Astrocyte of the cerebellum (primary cell): Measurements from ENCODE around the gene PXDN.

Experiments used
- DNase-seq: peaks from one replicate; pipeline ENCODE4 v3.0.0-alpha.2; 2011; ENCODE audit warnings: low read depth
- H3K4me3 ChIP-seq: 2 replicates; pipeline ENCODE4 v1.5.1; 2011; ENCODE audit warnings: mild to moderate bottlenecking, low read depth, low read length, moderate library complexity
- in situ Hi-C: cut with HindIII; loops from 2 replicates; pipeline ENCODE4 v1.10.0; 2017; ENCODE audit warnings: low sequenced_read_pairs
- TF ChIP-seq, protein P1 (sequence below): IDR thresholded peaks from 2 replicates; pipeline ENCODE4 v1.5.1; 2012; ENCODE audit warnings: low read length, low read depth, moderate library complexity, mild to moderate bottlenecking; ENCODE audit errors: missing control alignments

Gene PXDN

DNA sequence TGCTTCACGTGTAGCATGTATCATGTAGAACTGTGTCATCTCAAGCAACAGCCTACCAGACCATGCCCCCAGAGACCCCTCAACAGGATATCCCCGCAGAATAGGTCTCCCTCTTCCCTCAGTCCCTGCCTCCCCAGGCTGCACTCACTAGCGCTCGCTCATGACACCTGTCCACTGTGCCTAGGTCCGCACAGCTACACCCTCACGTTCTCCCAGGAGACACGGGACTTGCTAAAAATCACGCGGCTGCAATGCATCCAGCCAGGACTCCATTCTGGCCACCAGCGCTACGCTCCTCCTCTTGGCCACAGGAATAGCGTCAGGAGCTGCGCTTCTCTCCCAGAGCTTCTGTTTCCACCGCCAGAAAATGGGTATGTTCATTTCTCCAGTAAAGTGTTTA is 2.5 kb downstream of the PXDN start:
- peak overlapping the region; percentile 78 for H3K4me3 ChIP-seq
- in situ Hi-C loops = loop anchor here (5.0 kb wide), 1 partner anchor 150 kb away; no protein-coding TSS in a partner anchor
- DNase-seq = no peak
- TF ChIP-seq, protein P1, sequence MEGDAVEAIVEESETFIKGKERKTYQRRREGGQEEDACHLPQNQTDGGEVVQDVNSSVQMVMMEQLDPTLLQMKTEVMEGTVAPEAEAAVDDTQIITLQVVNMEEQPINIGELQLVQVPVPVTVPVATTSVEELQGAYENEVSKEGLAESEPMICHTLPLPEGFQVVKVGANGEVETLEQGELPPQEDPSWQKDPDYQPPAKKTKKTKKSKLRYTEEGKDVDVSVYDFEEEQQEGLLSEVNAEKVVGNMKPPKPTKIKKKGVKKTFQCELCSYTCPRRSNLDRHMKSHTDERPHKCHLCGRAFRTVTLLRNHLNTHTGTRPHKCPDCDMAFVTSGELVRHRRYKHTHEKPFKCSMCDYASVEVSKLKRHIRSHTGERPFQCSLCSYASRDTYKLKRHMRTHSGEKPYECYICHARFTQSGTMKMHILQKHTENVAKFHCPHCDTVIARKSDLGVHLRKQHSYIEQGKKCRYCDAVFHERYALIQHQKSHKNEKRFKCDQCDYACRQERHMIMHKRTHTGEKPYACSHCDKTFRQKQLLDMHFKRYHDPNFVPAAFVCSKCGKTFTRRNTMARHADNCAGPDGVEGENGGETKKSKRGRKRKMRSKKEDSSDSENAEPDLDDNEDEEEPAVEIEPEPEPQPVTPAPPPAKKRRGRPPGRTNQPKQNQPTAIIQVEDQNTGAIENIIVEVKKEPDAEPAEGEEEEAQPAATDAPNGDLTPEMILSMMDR = no peak

DNA sequence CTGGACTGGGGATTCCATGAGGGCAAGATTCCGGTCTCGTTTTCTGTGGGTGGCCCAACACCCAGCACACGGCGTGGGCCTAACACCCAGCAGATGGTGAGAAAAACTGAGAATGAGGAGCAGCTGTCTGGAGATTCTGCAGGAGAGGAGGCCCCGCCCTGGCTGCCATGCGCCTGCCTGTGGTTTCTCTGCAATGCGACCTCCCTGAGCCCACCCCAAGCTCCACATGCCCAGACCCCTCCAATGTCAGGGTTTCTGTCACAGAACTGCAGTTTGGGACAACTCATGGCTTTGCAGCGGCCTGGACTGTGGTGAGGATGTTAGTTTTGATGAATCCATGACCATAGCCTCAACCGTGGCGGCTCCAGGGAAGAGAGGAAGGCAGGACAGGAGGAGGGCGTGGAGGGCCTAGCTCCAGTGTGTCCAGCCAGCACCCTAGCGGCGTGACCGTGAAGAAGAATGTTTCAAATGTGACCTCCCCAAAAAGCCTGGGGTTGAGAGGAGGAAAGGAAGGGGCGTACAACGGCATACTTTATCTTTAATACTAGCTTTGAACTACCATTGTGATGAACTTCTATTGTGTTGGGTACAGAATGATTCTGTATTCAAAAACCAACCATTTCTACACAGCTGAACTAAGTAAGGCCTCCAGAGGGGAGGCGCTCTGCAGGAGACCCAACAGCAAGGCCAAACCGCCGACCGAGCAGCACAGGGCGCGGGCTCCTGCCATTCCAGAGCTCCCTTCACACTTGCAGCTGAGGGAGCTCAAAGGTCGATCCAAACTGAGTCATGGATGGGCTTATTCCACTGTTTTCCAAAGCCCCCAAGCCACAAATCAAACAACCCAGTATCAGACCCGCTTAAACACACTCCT is 3.4 kb downstream of the PXDN start:
- in situ Hi-C loops = loop anchor here (5.0 kb wide), 1 partner anchor 149 kb away; no protein-coding TSS in a partner anchor
- no peak for DNase-seq
- TF ChIP-seq, protein P1 = no peak
- H3K4me3 ChIP-seq = no peak overlapping the region

DNA sequence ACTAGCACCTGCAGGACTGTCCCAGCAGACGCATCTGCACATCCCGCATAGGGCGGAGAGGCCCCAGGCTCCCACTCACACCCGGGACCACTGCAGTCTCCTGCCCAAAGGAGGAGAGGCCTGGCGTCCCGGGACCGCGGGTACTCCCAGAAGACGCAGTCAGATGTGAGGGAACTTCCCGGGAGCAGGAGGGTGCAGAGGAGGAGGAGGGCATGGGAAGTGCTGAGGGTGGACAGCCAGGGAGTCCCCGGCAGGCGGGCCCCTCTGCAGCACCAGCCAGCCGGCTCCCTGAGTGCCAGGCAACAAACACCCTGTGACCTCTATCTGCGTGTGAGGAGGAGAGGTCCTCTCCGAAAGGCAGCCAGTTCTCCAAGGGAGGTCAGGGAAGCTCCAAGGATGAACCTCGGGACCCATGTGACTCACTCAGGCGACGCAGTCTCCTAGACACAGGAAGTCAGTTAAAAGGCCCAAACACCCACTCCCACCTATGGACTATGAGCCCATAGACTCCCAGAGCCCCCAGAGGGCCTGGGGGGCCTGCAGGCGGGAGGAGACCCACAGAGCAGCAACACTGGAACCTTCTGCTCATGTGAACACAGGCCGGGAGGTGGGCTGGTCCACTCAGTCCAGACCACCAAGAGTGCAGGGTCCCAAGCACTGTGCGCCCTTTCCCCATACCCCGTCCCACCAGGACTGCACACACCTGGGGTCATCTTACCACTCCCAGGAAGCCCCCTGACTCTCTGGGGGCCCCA is 4.2 kb downstream of the PXDN start:
- H3K4me3 ChIP-seq = no peak overlapping the region
- TF ChIP-seq, protein P1 = no peak
- no peak for DNase-seq
- in situ Hi-C loops = loop anchor here (5.0 kb wide), 2 partner anchors 83 to 148 kb away; no protein-coding TSS in a partner anchor

DNA sequence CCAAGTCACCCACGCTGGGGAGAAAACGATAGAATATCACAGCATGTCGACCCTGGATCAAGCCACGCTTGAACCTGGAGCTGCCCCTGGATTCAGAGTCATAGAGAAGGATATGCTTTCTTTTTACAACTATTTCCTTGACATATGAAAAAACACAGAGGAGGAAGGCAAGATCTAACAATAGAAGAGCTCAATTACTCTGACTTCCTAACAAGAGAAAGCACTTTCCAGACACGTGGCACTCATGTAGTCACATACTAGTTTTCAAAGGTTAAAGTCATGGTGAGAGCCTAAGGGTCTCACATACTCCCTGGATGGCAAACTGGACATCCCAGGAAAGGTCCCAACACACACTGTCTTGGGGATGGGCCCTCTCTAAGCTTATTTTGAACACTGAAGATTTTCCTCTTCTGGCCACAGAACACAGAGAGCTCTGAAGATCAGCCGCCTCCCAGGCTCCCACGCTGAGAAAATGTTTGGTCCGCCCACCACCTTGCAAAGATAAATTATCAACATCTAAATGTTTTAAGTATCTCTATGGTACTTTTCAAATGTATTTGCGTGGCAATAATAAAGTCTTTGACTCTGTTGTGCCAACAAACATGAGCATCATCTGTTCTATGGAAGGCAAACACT is 4.9 kb downstream of the PXDN start:
- DNase-seq = no peak
- H3K4me3 ChIP-seq = no peak overlapping the region
- TF ChIP-seq, protein P1 = no peak
- in situ Hi-C loops = loop anchor here (5.0 kb wide), 1 partner anchor 82 kb away; no protein-coding TSS in a partner anchor

DNA sequence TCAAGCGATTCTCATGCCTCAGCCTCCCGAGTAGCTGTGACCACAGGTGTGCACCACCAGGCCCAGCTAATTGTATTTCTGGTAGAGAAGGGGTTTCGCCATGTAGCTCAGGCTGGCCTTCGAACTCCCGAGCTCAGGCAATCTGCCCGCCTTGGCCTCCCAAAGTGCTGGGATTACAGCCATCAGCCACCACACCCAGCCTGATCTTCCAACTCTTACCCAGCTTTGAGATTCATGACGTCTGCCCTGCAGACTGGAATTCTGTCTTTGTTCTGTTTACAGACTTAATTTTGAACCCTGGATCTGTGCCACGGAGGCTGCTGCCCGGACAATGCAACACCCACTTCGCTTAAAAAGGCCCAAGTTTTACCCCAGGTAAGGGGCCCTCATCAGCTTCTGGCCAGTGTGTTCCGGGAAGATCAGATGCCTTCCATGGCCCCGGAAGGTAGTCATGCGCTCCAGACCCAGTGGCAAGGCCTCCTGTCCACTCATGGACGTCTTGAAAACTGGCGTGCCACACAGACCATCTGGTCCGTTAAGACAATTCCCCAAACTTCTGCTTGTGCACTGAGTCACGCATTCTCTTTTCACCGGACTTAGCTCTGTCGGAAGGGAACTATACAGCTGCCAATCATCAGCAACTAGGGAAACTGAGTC is 5.5 kb downstream of the PXDN start:
- H3K4me3 ChIP-seq = no peak overlapping the region
- in situ Hi-C loops = loop anchor here (5.0 kb wide), 1 partner anchor 81 kb away; no protein-coding TSS in a partner anchor
- DNase-seq = no peak
- TF ChIP-seq, protein P1 = no peak

DNA sequence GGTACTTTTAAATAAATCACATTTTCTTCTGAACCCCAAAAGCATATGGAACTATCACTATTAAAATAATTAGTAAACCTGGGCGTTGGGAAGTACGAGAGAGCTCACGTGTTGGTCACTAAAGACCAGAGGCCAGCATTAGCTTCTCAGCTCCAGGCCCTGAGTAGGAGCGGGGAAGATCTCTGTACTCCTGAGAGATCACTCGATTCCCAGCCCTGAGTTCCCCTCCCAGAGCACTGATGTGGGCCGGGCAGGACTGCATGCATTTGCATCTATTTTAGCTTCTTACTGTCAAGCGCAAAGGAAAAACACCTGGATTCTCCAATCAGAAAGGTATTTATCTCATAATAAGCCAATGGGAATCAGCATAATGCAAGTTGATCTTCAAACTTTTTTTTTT is 6.2 kb downstream of the PXDN start:
- TF ChIP-seq, protein P1 = no peak
- no peak for DNase-seq
- no peak overlapping the region for H3K4me3 ChIP-seq
- in situ Hi-C loops = loop anchor here (5.0 kb wide), 1 partner anchor 81 kb away; no protein-coding TSS in a partner anchor
